ENCODE results near the gene INHA.
A peak's percentile ranks its signal among the peaks of the same experiment; 100 is the strongest.

INHA gene

GRCh38 chr2:219565130-219566080 is 6.7 kb upstream of the INHA start:
- Histone ChIP-seq H2BK5ac (ENCODE audit: low read length) (no peak overlapping the region), H2BK120ac (ENCODE audit: low read depth, low read length) (no peak overlapping the region), H3K23ac (ENCODE audit: low read depth, low read length, poor library complexity) (no peak overlapping the region), H4K8ac (ENCODE audit: low read depth, low read length) (no peak overlapping the region), H4K91ac (ENCODE audit: low read depth, low read length, poor library complexity) (no peak overlapping the region), H3K27ac (replicated peaks; ENCODE audit: low read length) (no peak overlapping the region), H3K18ac (ENCODE audit: low read length) (no peak overlapping the region), H3K14ac (ENCODE audit: low read length) (no peak overlapping the region), H2AFZ (ENCODE audit: low read length) (no peak overlapping the region), H2AK5ac (ENCODE audit: low read depth, low read length) (peak overlapping the region; percentile 40), H3K4ac (ENCODE audit: low read length) (no peak overlapping the region), H3K4me2 (ENCODE audit: insufficient read depth, low read length, poor library complexity, severe bottlenecking) (no peak overlapping the region), H3K27me3 (ENCODE audit: control insufficient read depth in 3 of 3, insufficient read depth in 3 of 3, low read depth in 1 of 3, low read length in 3 of 3) (peaks cover 0 to 2% (median 0%) of the 10 kb centered on the region in 3 experiments), H2BK12ac (ENCODE audit: low read length) (no peak overlapping the region), H3K79me1 (ENCODE audit: low read depth, low read length) (peaks cover 4% of the 10 kb centered on the region), H3K4me1 (ENCODE audit: control insufficient read depth in 2 of 2, insufficient read depth in 1 of 2, low read depth in 1 of 2, low read length in 2 of 2) (peaks cover 3 to 10% of the 10 kb centered on the region in 2 donors), H3K9ac (ENCODE audit: low read depth, low read length, poor library complexity) (peak overlapping the region; percentile 2), H3K4me3 (ENCODE audit: low read length in 2 of 2) (no peak overlapping the region), H3K36me3 (replicated peaks in 1 of 2; ENCODE audit: control insufficient read depth in 2 of 2, insufficient read depth in 2 of 2, low read length in 2 of 2) (peaks cover 30 to 94% of the 10 kb centered on the region in 2 donors), H2BK15ac (ENCODE audit: low read length) (no peak overlapping the region), H3K9me3 (replicated peaks in 1 of 2; ENCODE audit: control insufficient read depth in 2 of 2, insufficient read depth in 1 of 2, low read depth in 1 of 2, low read length in 2 of 2) (no peaks in the 10 kb centered on the region)
- no CpG with 5 or more reads among the region's 21 CpGs for WGBS, 2 donors (ENCODE audit: extremely low coverage in 2 of 2, insufficient read length in 2 of 2, insufficient replicate concordance in 1 of 2)
- DNase-seq (ENCODE audit: low spot score) = no peak

DNA sequence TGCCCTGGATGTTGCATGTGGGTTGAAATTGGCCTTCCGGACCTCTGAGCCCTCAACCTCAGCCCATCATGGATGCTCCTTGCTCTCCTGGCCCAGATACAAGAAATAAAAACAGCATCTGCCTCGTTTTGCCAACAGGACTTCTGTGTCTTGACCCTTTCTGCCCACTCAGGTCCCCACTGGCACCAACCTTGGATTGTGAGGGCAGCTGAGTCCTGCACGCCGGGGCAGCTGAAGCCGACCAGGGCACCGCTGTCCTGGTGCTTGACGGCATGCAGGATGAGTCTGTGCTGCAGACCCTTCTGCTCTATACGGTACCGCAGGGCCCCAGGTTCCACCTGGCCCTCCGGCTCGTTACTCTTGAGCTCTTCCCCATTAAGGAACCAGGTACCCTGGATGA is 5.5 kb upstream of the INHA start:
- no peak for DNase-seq (ENCODE audit: low spot score)
- Histone ChIP-seq H2BK120ac (ENCODE audit: low read depth, low read length) (no peak overlapping the region), H3K36me3 (replicated peaks in 1 of 2; ENCODE audit: control insufficient read depth in 2 of 2, insufficient read depth in 2 of 2, low read length in 2 of 2) (peaks cover 30 to 83% of the 10 kb centered on the region in 2 donors), H3K79me1 (ENCODE audit: low read depth, low read length) (peaks cover 9% of the 10 kb centered on the region), H2AFZ (ENCODE audit: low read length) (no peak overlapping the region), H3K4me3 (ENCODE audit: low read length in 2 of 2) (no peak overlapping the region), H3K23ac (ENCODE audit: low read depth, low read length, poor library complexity) (peak overlapping the region; percentile 69), H3K4me1 (ENCODE audit: control insufficient read depth in 2 of 2, insufficient read depth in 1 of 2, low read depth in 1 of 2, low read length in 2 of 2) (peaks cover 4% of the 10 kb centered on the region in 2 donors), H2BK15ac (ENCODE audit: low read length) (no peak overlapping the region), H4K91ac (ENCODE audit: low read depth, low read length, poor library complexity) (no peak overlapping the region), H4K8ac (ENCODE audit: low read depth, low read length) (no peak overlapping the region), H3K14ac (ENCODE audit: low read length) (peak overlapping the region; percentile 31), H2AK5ac (ENCODE audit: low read depth, low read length) (no peak overlapping the region), H3K27me3 (ENCODE audit: control insufficient read depth in 3 of 3, insufficient read depth in 3 of 3, low read depth in 1 of 3, low read length in 3 of 3) (peaks cover 0 to 2% (median 0%) of the 10 kb centered on the region in 3 experiments), H3K27ac (replicated peaks; ENCODE audit: low read length) (no peak overlapping the region), H3K4me2 (ENCODE audit: insufficient read depth, low read length, poor library complexity, severe bottlenecking) (no peak overlapping the region), H3K18ac (ENCODE audit: low read length) (no peak overlapping the region), H3K4ac (ENCODE audit: low read length) (no peak overlapping the region), H3K9me3 (replicated peaks in 1 of 2; ENCODE audit: control insufficient read depth in 2 of 2, insufficient read depth in 1 of 2, low read depth in 1 of 2, low read length in 2 of 2) (no peaks in the 10 kb centered on the region), H2BK12ac (ENCODE audit: low read length) (no peak overlapping the region), H3K9ac (ENCODE audit: low read depth, low read length, poor library complexity) (peak overlapping the region; percentile 3), H2BK5ac (ENCODE audit: low read length) (peak overlapping the region; percentile 46)
- no CpG with 5 or more reads among the region's 11 CpGs for WGBS, 2 donors (ENCODE audit: extremely low coverage in 2 of 2, insufficient read length in 2 of 2, insufficient replicate concordance in 1 of 2)

DNA sequence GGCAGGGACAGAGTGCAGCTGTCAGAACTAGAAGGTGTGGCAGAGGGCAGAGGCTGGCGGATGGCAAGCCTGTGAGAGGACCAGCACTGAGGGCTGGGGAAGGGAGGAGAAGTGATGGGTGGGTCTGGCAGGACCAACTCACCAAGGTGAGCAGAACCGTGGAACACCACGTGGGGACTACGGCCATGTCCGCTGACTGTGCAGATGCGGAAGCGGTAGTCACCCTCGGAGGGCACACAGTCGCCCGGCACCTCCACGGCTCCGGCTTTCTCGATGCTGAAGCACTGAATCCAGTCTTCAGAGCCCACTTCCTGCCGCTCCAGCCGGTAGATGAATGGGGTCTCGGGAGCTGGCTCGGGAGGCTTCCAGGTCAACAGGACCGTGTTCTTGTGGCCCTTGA is 5.0 kb upstream of the INHA start:
- WGBS, 2 donors (ENCODE audit: extremely low coverage in 2 of 2, insufficient read length in 2 of 2, insufficient replicate concordance in 1 of 2) = no CpG with 5 or more reads among the region's 18 CpGs
- H3K27me3 ChIP-seq (ENCODE audit: control insufficient read depth in 3 of 3, insufficient read depth in 3 of 3, low read depth in 1 of 3, low read length in 3 of 3) = peaks cover 0 to 2% (median 0%) of the 10 kb centered on the region in 3 experiments

DNA sequence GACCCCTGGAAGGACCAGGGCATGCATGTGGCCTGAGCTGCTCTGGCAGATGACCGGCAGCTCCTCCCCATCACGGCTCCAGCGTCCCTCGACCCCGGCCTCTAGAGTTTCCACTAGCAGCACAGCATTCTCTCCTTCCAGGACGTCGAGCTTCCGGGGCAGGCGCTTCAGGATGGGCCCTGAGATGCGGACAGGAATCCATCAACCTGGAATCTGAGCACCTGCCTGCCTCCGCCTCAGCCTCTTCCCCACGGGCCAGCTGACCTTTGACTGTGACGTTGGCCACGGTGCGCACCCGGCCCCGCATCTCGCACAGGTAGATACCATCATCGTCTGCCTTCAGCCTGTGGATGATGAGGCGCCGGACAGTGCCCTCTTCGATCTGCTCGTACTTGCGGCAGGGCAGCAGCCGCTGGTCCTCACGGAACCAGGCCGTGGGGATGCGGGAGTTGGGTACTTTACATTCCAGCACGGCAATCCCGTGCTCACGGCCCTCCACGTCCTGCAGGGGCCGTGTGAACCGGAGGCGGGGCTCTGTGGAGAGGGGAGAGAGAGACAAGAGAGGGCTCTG is 4.2 kb upstream of the INHA start:
- Histone ChIP-seq H2BK120ac (ENCODE audit: low read depth, low read length) (no peak overlapping the region), H3K4ac (ENCODE audit: low read length) (no peak overlapping the region), H4K8ac (ENCODE audit: low read depth, low read length) (no peak overlapping the region), H3K27ac (replicated peaks; ENCODE audit: low read length) (no peak overlapping the region), H2AK5ac (ENCODE audit: low read depth, low read length) (no peak overlapping the region), H3K36me3 (replicated peaks in 1 of 2; ENCODE audit: control insufficient read depth in 2 of 2, insufficient read depth in 2 of 2, low read length in 2 of 2) (peaks cover 25 to 71% of the 10 kb centered on the region in 2 donors), H2AFZ (ENCODE audit: low read length) (no peak overlapping the region), H2BK5ac (ENCODE audit: low read length) (no peak overlapping the region), H3K4me3 (ENCODE audit: low read length in 2 of 2) (no peak overlapping the region), H3K23ac (ENCODE audit: low read depth, low read length, poor library complexity) (peak overlapping the region; percentile 21), H4K91ac (ENCODE audit: low read depth, low read length, poor library complexity) (no peak overlapping the region), H3K27me3 (ENCODE audit: control insufficient read depth in 3 of 3, insufficient read depth in 3 of 3, low read depth in 1 of 3, low read length in 3 of 3) (peaks cover 0 to 2% (median 0%) of the 10 kb centered on the region in 3 experiments), H3K9ac (ENCODE audit: low read depth, low read length, poor library complexity) (no peak overlapping the region), H3K4me1 (ENCODE audit: control insufficient read depth in 2 of 2, insufficient read depth in 1 of 2, low read depth in 1 of 2, low read length in 2 of 2) (peaks cover 9 to 11% of the 10 kb centered on the region in 2 donors), H2BK15ac (ENCODE audit: low read length) (no peak overlapping the region), H3K18ac (ENCODE audit: low read length) (no peak overlapping the region), H3K14ac (ENCODE audit: low read length) (no peak overlapping the region), H3K9me3 (replicated peaks in 1 of 2; ENCODE audit: control insufficient read depth in 2 of 2, insufficient read depth in 1 of 2, low read depth in 1 of 2, low read length in 2 of 2) (no peaks in the 10 kb centered on the region), H3K79me1 (ENCODE audit: low read depth, low read length) (peaks cover 9% of the 10 kb centered on the region), H2BK12ac (ENCODE audit: low read length) (no peak overlapping the region), H3K4me2 (ENCODE audit: insufficient read depth, low read length, poor library complexity, severe bottlenecking) (no peak overlapping the region)
- no CpG with 5 or more reads among the region's 35 CpGs for WGBS, 2 donors (ENCODE audit: extremely low coverage in 2 of 2, insufficient read length in 2 of 2, insufficient replicate concordance in 1 of 2)
- no peak for DNase-seq (ENCODE audit: low spot score)

More for the DNA sequence above, 5.0 kb upstream of the INHA start:
- Histone ChIP-seq H3K14ac (ENCODE audit: low read length) (no peak overlapping the region), H2BK5ac (ENCODE audit: low read length) (peak overlapping the region; percentile 46), H4K91ac (ENCODE audit: low read depth, low read length, poor library complexity) (no peak overlapping the region), H2BK120ac (ENCODE audit: low read depth, low read length) (no peak overlapping the region), H2AK5ac (ENCODE audit: low read depth, low read length) (no peak overlapping the region), H3K9ac (ENCODE audit: low read depth, low read length, poor library complexity) (no peak overlapping the region), H2BK12ac (ENCODE audit: low read length) (no peak overlapping the region), H3K4me1 (ENCODE audit: control insufficient read depth in 2 of 2, insufficient read depth in 1 of 2, low read depth in 1 of 2, low read length in 2 of 2) (peaks cover 7 to 9% of the 10 kb centered on the region in 2 donors), H3K79me1 (ENCODE audit: low read depth, low read length) (peaks cover 9% of the 10 kb centered on the region), H3K4ac (ENCODE audit: low read length) (no peak overlapping the region), H2AFZ (ENCODE audit: low read length) (no peak overlapping the region), H3K4me3 (ENCODE audit: low read length in 2 of 2) (no peak overlapping the region), H3K18ac (ENCODE audit: low read length) (peak overlapping the region; percentile 4), H3K9me3 (replicated peaks in 1 of 2; ENCODE audit: control insufficient read depth in 2 of 2, insufficient read depth in 1 of 2, low read depth in 1 of 2, low read length in 2 of 2) (no peaks in the 10 kb centered on the region), H3K36me3 (replicated peaks in 1 of 2; ENCODE audit: control insufficient read depth in 2 of 2, insufficient read depth in 2 of 2, low read length in 2 of 2) (peaks cover 30 to 78% of the 10 kb centered on the region in 2 donors), H3K4me2 (ENCODE audit: insufficient read depth, low read length, poor library complexity, severe bottlenecking) (no peak overlapping the region), H3K27ac (replicated peaks; ENCODE audit: low read length) (no peak overlapping the region), H2BK15ac (ENCODE audit: low read length) (no peak overlapping the region), H3K23ac (ENCODE audit: low read depth, low read length, poor library complexity) (peak overlapping the region; percentile 69), H4K8ac (ENCODE audit: low read depth, low read length) (no peak overlapping the region)
- no peak for DNase-seq (ENCODE audit: low spot score)
